Neural cell (in vitro differentiated cells): ENCODE measurements around the gene MSANTD7. TPM values are rescaled to one million over a fixed set of nuclear protein-coding genes. Genes with fewer than 3 reads are reported as not detected.

Experiments used
- H2AFZ ChIP-seq: fragments of 200-600, 300-800 bp; sonication (generic), shearing (Covaris generic); 2 replicates; pipeline ENCODE4 v1.6.0; 2014; ENCODE audit warnings: low read depth, mild to moderate bottlenecking, antibody characterized with exemption, low read length, moderate library complexity
- H3F3A ChIP-seq: fragments of 200-600 bp; shearing (Covaris generic); 2 replicates; pipeline ENCODE4 v1.6.1; 2016; ENCODE audit warnings: mild to moderate bottlenecking, moderate library complexity, mixed read lengths, antibody characterized with exemption, low read length; ENCODE audit not compliant: insufficient read depth, poor library complexity, severe bottlenecking
- H3K27ac ChIP-seq: fragments of 200-600, 300-800 bp; sonication (generic), shearing (Covaris generic); 2 replicates; pipeline ENCODE4 v1.5.1; 2014; ENCODE audit warnings: mild to moderate bottlenecking, low read length, moderate library complexity
- H3K27me3 ChIP-seq: fragments of 300-800, 200-600 bp; sonication (generic), shearing (Covaris generic); 2 replicates; pipeline ENCODE4 v1.6.0; 2014; ENCODE audit warnings: mild to moderate bottlenecking, low read depth, low read length, moderate library complexity; ENCODE audit not compliant: insufficient read depth
- H3K36me3 ChIP-seq: fragments of 300-800, 200-600 bp; sonication (generic), shearing (Covaris generic); 2 replicates; pipeline ENCODE4 v1.5.1; 2014; ENCODE audit warnings: mild to moderate bottlenecking, antibody characterized with exemption, low read length, moderate library complexity; ENCODE audit not compliant: insufficient read depth
- H3K4me2 ChIP-seq: fragments of 300-800, 200-600 bp; sonication (generic), shearing (Covaris generic); 2 replicates; pipeline ENCODE4 v1.6.0; 2014; ENCODE audit warnings: mild to moderate bottlenecking, low read length
- H3K4me3 ChIP-seq: fragments of 300-800, 200-600 bp; sonication (generic), shearing (Covaris generic); 2 replicates; pipeline ENCODE4 v1.5.1; 2014; ENCODE audit warnings: mild to moderate bottlenecking, low read length, moderate library complexity
- H3K79me2 ChIP-seq: fragments of 200-600 bp; shearing (Covaris generic); replicated peaks from 2 replicates; pipeline ENCODE4 v1.6.0; 2014; ENCODE audit warnings: mild to moderate bottlenecking, low read length, moderate library complexity; ENCODE audit not compliant: insufficient read depth
- H3K9ac ChIP-seq: fragments of 300-800, 200-600 bp; sonication (generic), shearing (Covaris generic); 2 replicates; pipeline ENCODE4 v1.6.1; 2016; ENCODE audit warnings: mild to moderate bottlenecking, low read length, mixed read lengths
- H3K9me2 ChIP-seq: fragments of 200-600 bp; shearing (Covaris generic); 2 replicates; pipeline ENCODE4 v1.6.1; 2016; ENCODE audit warnings: mild to moderate bottlenecking, low read length, mixed read lengths; ENCODE audit not compliant: insufficient read depth
- H3K9me3 ChIP-seq: fragments of 200-600, 300-800 bp; sonication (generic), shearing (Covaris generic); 2 replicates; pipeline ENCODE4 v1.6.1; 2016; ENCODE audit warnings: mild to moderate bottlenecking, mixed run types, low read length, moderate library complexity, mixed read lengths
- H4K20me1 ChIP-seq: fragments of 200-600 bp; shearing (Covaris generic); 2 replicates; pipeline ENCODE4 v1.6.1; 2016; ENCODE audit warnings: mild to moderate bottlenecking, mixed run types; ENCODE audit not compliant: insufficient read depth
- CTCF ChIP-seq: fragments of 450-650 bp; IDR thresholded peaks from 2 replicates; pipeline ENCODE4 v1.5.1; 2014; ENCODE audit warnings: antibody characterized with exemption, mild to moderate bottlenecking, moderate library complexity; ENCODE audit not compliant: poor library complexity, severe bottlenecking
- EP300 ChIP-seq: fragments of 450-650 bp; conservative IDR thresholded peaks from 2 replicates; pipeline ENCODE4 v1.6.1; 2014; ENCODE audit warnings: antibody characterized with exemption, mild to moderate bottlenecking, moderate library complexity; ENCODE audit not compliant: poor library complexity, severe bottlenecking
- EZH2 ChIP-seq: fragments of 200-600, 300-800 bp; shearing (Covaris generic), sonication (generic); IDR thresholded peaks from 2 replicates; pipeline ENCODE4 v1.6.1; 2014; ENCODE audit warnings: antibody characterized with exemption, low read length, borderline replicate concordance, mild to moderate bottlenecking; ENCODE audit not compliant: insufficient read depth, poor library complexity, severe bottlenecking
- MXI1 ChIP-seq: fragments of 450-650 bp; conservative IDR thresholded peaks from 2 replicates; pipeline ENCODE4 v1.6.1; 2014; ENCODE audit warnings: antibody characterized with exemption, mild to moderate bottlenecking; ENCODE audit not compliant: poor library complexity, severe bottlenecking
- POLR2AphosphoS5 ChIP-seq: IDR thresholded peaks from 2 replicates; pipeline ENCODE4 v1.6.1; 2012
- RAD21 ChIP-seq: fragments of 450-650 bp; conservative IDR thresholded peaks from 2 replicates; pipeline ENCODE4 v1.6.1; 2014; ENCODE audit warnings: antibody characterized with exemption, mild to moderate bottlenecking, moderate library complexity
- REST ChIP-seq: IDR thresholded peaks from 2 replicates; pipeline ENCODE4 v1.6.1; 2012; ENCODE audit warnings: borderline replicate concordance
- SMC3 ChIP-seq: fragments of 450-650 bp; conservative IDR thresholded peaks from 2 replicates; pipeline ENCODE4 v1.6.1; 2014; ENCODE audit warnings: antibody characterized with exemption, mild to moderate bottlenecking, moderate library complexity; ENCODE audit not compliant: poor library complexity
- TAF1 ChIP-seq: IDR thresholded peaks from 2 replicates; pipeline ENCODE4 v1.6.1; 2012; ENCODE audit warnings: low read depth
- polyA plus RNA-seq: library from polyadenylated mRNA; depleted of rRNA; stranded (reverse); fragments of >200 nt; gene quantifications from 2 replicates; pipeline ENCODE4 v1.2.3, GENCODE V29; 2014

Gene MSANTD7
- polyA plus RNA-seq, 1 donor from 2014 or later = 21.1 TPM

- no peaks in the 10 kb centered on the region for H3K9me3 ChIP-seq
- no peaks in the 10 kb centered on the region for H3F3A ChIP-seq
- no peaks in the 10 kb centered on the region for H3K27me3 ChIP-seq
- H3K4me3 ChIP-seq = peak overlapping the region; percentile 90
- TF ChIP-seq REST = peak; percentile 14
- peak; percentile 45 for TF ChIP-seq MXI1
- TF ChIP-seq SMC3 = no peak
- H3K4me2 ChIP-seq = peak overlapping the region; percentile 74
- no peaks in the 10 kb centered on the region for H4K20me1 ChIP-seq
- H2AFZ ChIP-seq = peak overlapping the region; percentile 34
- H3K9me2 ChIP-seq = no peaks in the 10 kb centered on the region
- H3K9ac ChIP-seq = peak overlapping the region; percentile 94
- H3K79me2 ChIP-seq = peaks cover 58% of the 10 kb centered on the region
- H3K27ac ChIP-seq = peak overlapping the region; percentile 58
- H3K36me3 ChIP-seq = no peaks in the 10 kb centered on the region
Observed at GRCh38 chr10:14879124-14879927, 41.2 kb downstream of the MSANTD7 start.

GRCh38 chr10:14879928-14880193, 41.8 kb downstream of the MSANTD7 start:
- H3K4me3 ChIP-seq = peak overlapping the region; percentile 90
- H3K9ac ChIP-seq = peak overlapping the region; percentile 94

GRCh38 chr10:14880229-14880628, 42.1 kb downstream of the MSANTD7 start:
- H3F3A ChIP-seq = no peaks in the 10 kb centered on the region
- peaks cover 67% of the 10 kb centered on the region for H3K79me2 ChIP-seq
- H3K4me3 ChIP-seq = peak overlapping the region; percentile 90
- no peaks in the 10 kb centered on the region for H3K36me3 ChIP-seq
- no peak for TF ChIP-seq EZH2
- no peak overlapping the region for H2AFZ ChIP-seq
- H3K27me3 ChIP-seq = no peaks in the 10 kb centered on the region
- no peaks in the 10 kb centered on the region for H3K9me2 ChIP-seq
- peak overlapping the region; percentile 74 for H3K4me2 ChIP-seq
- H3K9me3 ChIP-seq = no peaks in the 10 kb centered on the region
- peak overlapping the region; percentile 94 for H3K9ac ChIP-seq
- H3K27ac ChIP-seq = no peak overlapping the region
- H4K20me1 ChIP-seq = no peaks in the 10 kb centered on the region

More at GRCh38 chr10:14879928-14880193, 41.8 kb downstream of the MSANTD7 start:
- Histone ChIP-seq H3K36me3 (no peaks in the 10 kb centered on the region), H3K9me2 (no peaks in the 10 kb centered on the region), H3K4me2 (peak overlapping the region; percentile 74), H3K79me2 (peaks cover 63% of the 10 kb centered on the region), H3F3A (no peaks in the 10 kb centered on the region), H3K9me3 (no peaks in the 10 kb centered on the region), H3K27me3 (no peaks in the 10 kb centered on the region), H3K27ac (no peak overlapping the region), H2AFZ (no peak overlapping the region), H4K20me1 (no peaks in the 10 kb centered on the region)
- no peak for TF ChIP-seq POLR2AphosphoS5

GRCh38 chr10:14884082-14884481, 46.0 kb downstream of the MSANTD7 start:
- Histone ChIP-seq H3K9me3 (no peaks in the 10 kb centered on the region), H3K36me3 (no peaks in the 10 kb centered on the region), H3K27ac (no peak overlapping the region), H3F3A (no peaks in the 10 kb centered on the region), H3K27me3 (no peaks in the 10 kb centered on the region), H3K9ac (no peak overlapping the region), H3K9me2 (no peaks in the 10 kb centered on the region), H4K20me1 (no peaks in the 10 kb centered on the region), H3K4me3 (no peak overlapping the region), H2AFZ (no peak overlapping the region), H3K4me2 (no peak overlapping the region), H3K79me2 (peaks cover 91% of the 10 kb centered on the region)
- TF ChIP-seq MXI1 (no peak), EZH2 (no peak), TAF1 (no peak), CTCF (no peak), RAD21 (no peak), POLR2AphosphoS5 (no peak), EP300 (no peak), SMC3 (no peak)
